HPDE6-E6E7 (cell line): ENCODE data around the gene KIF15.

Source experiments
- DNase-seq: peaks from one replicate; pipeline ENCODE4 v3.0.0; 2011; ENCODE audit warnings: missing footprints; ENCODE audit errors: extremely low spot score

Gene KIF15

GRCh38 chr3:44883213-44883955, 121.8 kb downstream of the KIF15 start:
- no peak for DNase-seq

GRCh38 chr3:44883999-44884431, 122.4 kb downstream of the KIF15 start:
- DNase-seq: peak; percentile 22

- peak; percentile 61 for DNase-seq
These were observed 124.0 kb downstream of the KIF15 start for GRCh38 chr3:44885618-44886017.

- peak; percentile 21 for DNase-seq
These were observed 125.0 kb downstream of the KIF15 start for GRCh38 chr3:44886561-44886960.

- no peak for DNase-seq
These were observed 125.5 kb downstream of the KIF15 start for GRCh38 chr3:44887101-44887500.

- DNase-seq: no peak
These were observed 128.7 kb downstream of the KIF15 start for GRCh38 chr3:44890258-44890657.

GRCh38 chr3:44890852-44891251, 129.3 kb downstream of the KIF15 start:
- no peak for DNase-seq

GRCh38 chr3:44892689-44893088, 131.1 kb downstream of the KIF15 start:
- DNase-seq: no peak

GRCh38 chr3:44893097-44893496, 131.5 kb downstream of the KIF15 start:
- peak; percentile 10 for DNase-seq

- no peak for DNase-seq
These were observed 132.9 kb downstream of the KIF15 start for GRCh38 chr3:44894485-44894884.

- DNase-seq: no peak
These were observed 134.8 kb downstream of the KIF15 start for GRCh38 chr3:44896440-44896839.

GRCh38 chr3:44899683-44900367, 138.2 kb downstream of the KIF15 start:
- no peak for DNase-seq

- no peak for DNase-seq
These were observed 141.0 kb downstream of the KIF15 start for GRCh38 chr3:44902628-44903027.
